ENCODE results near the gene MIR17HG.
"Not testable (repeated sequence)": the region's sequence is repeated elsewhere in the genome, so short reads cannot be mapped to it uniquely, and the experiment has no call there.

Gene MIR17HG

GRCh38 chr13:91347996-91348905 lies 764 bp downstream of the MIR17HG start:
- DNase-seq: peak; percentile 31

- peak; percentile 83 for DNase-seq
Measured at GRCh38 chr13:91348906-91349435, 1.5 kb downstream of the MIR17HG start.

GRCh38 chr13:91349992-91350911 lies 2.8 kb downstream of the MIR17HG start:
- DNase-seq: no peak

GRCh38 chr13:91351123-91351522 lies 3.6 kb downstream of the MIR17HG start:
- DNase-seq: no peak

GRCh38 chr13:91351980-91352379 lies 4.5 kb downstream of the MIR17HG start:
- no peak for DNase-seq

GRCh38 chr13:91352891-91353290 lies 5.4 kb downstream of the MIR17HG start:
- DNase-seq: not testable (repeated sequence)

GRCh38 chr13:91353494-91353893 lies 6.0 kb downstream of the MIR17HG start:
- no peak for DNase-seq

- DNase-seq: no peak
Measured at GRCh38 chr13:91355099-91355825, 7.8 kb downstream of the MIR17HG start.

GRCh38 chr13:91355826-91356710 lies 8.6 kb downstream of the MIR17HG start:
- no peak for DNase-seq

GRCh38 chr13:91356919-91357612 lies 9.6 kb downstream of the MIR17HG start:
- DNase-seq: no peak

GRCh38 chr13:91357613-91358386 lies 10.3 kb downstream of the MIR17HG start:
- no peak for DNase-seq

GRCh38 chr13:91358387-91358782 lies 10.9 kb downstream of the MIR17HG start:
- no peak for DNase-seq

GRCh38 chr13:91359111-91359510 lies 11.6 kb downstream of the MIR17HG start:
- DNase-seq: no peak

- no peak for DNase-seq
Measured at GRCh38 chr13:91359631-91360030, 12.1 kb downstream of the MIR17HG start.

GRCh38 chr13:91360246-91360751 lies 12.8 kb downstream of the MIR17HG start:
- no peak for DNase-seq

GRCh38 chr13:91361755-91362271 lies 14.3 kb downstream of the MIR17HG start:
- no peak for DNase-seq

GRCh38 chr13:91362908-91363307 lies 15.4 kb downstream of the MIR17HG start:
- no peak for DNase-seq

- DNase-seq: no peak
Measured at GRCh38 chr13:91368101-91368500, 20.6 kb downstream of the MIR17HG start.
